NK-92 (cell line): ENCODE measurements around the gene VGLL4.

Experiments used
- DNase-seq: peaks from one replicate; lab custom pipeline; 2025; ENCODE audit not compliant: unreplicated experiment; lab: John Stamatoyannopoulos, UW

The VGLL4 gene

GRCh38 chr3:11566916-11567315, 76.8 kb downstream of the VGLL4 start:
- no peak for DNase-seq

- DNase-seq: no peak
Measured at GRCh38 chr3:11566478-11566877, 77.2 kb downstream of the VGLL4 start.

DNA sequence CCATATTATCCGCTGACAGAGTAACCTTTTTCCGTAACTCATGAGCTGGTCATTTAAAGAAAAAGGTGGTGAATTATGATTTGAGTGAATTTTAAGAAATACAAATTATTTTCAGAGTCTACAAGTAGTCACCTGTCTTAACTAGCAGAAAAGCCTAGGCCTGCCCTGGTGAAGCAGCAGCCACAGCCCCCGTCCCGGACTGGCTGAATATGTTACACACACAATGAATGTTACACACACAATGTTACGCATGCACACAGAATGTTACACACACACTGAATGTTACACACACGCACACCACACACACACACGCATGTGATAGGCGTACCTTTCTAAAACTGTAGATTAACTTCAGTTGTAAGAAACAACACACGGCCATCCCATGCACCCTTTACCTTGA, 77.8 kb downstream of the VGLL4 start:
- no peak for DNase-seq

DNA sequence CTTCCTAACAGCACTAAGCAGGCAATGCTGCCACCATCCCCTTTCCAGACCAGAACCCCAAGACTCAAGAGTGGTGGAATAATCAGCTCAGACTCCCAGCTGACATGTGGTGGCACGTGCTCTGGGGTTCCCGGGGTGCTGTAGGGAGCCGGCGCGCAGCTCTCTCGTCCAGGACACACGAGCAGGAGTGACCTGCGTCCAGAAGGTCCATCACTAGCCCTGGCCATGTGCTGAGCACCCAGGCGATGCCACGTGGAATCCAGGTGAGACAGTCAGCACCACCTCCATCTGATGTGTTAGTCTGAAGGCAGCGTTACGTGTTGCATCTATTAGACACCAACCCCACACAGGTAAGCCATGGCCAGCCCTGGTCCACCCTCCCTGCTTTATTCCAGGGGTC, 78.2 kb downstream of the VGLL4 start:
- DNase-seq: no peak

GRCh38 chr3:11565072-11565471, 78.6 kb downstream of the VGLL4 start:
- no peak for DNase-seq

GRCh38 chr3:11564577-11565001, 79.1 kb downstream of the VGLL4 start:
- no peak for DNase-seq

DNA sequence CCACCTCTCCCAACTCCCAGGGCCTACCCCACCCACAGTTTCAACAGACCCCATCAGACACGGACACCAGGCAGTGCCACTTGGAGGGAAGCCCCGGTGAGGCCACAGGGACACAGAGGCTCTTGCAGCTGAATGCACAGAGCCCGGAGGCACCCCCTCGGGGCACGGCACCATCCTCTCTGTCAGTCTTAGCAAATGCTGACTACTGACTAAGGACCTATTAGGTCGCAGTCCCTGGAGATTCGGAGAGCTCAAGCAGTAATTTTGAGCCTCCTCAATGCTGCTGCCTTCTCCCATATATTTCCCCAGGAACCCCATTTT, 79.9 kb downstream of the VGLL4 start:
- DNase-seq: no peak

GRCh38 chr3:11563159-11563864, 80.4 kb downstream of the VGLL4 start:
- DNase-seq: no peak

DNA sequence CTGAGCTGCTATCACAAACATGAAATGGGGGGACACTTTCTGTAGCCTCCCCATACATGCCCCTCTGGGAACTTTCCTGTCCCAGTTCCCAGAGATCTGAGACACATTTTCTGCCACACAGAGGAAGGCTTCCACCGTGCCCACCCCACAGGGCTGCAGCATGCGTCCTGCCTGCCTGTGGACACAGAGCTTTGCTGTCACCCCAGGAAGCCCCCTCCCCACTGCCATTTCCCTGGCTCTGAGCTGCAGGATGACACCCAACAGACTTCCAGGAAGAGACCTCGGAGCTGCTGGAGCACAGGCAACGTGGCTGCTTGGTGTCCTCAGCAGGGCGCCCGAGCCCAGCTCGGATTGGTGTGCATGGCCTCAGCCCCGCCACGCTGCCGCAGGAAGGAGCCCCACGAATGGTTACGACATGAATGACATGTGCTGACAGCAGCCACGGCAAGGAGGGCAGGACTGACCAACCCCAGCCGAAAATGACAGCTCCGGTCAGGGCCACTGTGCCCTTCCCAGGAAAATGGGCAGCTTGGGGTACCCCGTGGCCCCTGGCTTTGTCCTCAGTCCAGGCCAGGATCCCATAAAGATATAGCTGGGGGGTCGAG, 81.3 kb downstream of the VGLL4 start:
- no peak for DNase-seq

- no peak for DNase-seq
Measured at GRCh38 chr3:11560746-11561145, 83.0 kb downstream of the VGLL4 start.

DNA sequence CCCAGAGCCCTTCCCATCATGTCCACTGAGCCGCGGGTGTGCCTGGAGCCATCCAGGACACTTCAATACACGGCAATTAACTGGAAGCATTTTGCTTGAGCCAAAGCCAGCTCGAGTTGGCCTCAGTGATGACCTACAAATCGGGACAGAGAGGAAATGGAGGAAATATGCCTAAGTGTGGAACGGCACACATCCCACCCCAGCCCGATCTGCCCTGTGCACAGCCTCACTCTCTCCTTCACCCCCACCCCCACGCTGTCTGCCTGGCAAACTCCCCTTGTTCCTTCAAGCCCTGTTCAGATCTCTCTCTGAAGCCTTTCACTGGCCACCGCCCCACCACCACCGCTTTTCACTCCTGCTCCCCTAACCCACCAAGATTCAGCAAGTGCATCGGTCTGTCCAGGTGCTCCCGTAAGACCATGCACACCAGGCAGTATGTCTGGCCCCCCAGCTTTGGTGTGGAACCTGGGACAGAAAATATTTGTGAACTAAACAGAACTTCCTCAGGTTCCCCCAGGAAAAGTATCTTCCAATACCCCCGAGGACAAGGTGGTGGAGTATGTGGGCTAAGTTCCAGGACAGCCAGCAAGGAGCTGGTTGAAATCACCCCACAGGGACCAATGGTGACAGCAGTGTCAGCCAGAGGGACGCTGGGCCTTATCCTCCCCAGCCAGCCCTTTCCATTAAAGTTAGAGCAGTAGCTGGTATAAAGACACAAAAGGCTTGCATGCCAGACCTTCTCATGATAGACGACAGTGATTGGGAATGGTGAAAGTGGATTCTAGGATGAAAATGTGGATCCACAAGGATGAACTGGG, 83.7 kb downstream of the VGLL4 start:
- no peak for DNase-seq

DNA sequence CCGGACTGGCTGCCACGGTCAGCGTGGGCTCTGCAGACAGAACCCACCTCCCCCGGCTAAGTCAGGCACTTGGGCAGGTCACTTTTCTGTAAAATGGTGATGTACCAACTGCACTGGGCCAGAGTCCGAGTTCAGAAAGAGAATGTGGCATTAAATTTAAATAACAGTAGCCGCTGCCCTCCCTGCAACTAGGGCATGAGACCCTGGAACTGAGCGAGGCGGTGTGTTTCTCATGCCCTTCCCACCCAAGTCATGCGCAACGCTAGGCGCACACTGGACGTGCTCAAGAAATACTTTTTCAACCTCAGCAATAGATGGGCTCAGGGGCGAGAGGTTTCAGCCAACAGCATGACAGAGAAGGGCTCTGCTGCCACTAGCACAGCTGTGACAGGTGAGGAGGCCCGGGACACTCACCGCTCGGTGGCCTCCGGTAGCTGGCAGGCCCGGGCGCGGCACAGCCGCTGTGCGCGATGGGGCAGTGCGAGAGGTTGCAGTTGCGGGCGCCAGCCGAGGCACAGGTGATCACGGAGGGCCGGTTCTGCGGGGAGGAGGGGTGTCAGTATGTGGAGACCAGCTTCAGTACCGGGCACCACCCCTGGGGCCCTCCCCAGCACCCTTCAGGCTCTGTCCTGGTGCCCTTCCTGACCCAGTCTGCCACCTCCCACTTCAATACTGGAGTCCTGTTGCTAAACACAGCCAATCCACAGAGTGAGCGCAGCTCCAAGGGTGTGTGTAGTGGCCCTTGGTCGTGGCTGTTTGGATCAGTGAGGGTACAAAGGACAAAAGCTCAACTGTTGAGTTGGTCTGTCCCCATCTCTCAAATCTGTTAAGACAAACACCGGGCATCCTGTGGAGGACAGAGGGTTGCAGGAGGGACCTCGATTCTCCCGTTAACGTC, 84.5 kb downstream of the VGLL4 start:
- no peak for DNase-seq

GRCh38 chr3:11558411-11558903, 85.3 kb downstream of the VGLL4 start:
- DNase-seq: no peak

GRCh38 chr3:11558002-11558401, 85.7 kb downstream of the VGLL4 start:
- no peak for DNase-seq

DNA sequence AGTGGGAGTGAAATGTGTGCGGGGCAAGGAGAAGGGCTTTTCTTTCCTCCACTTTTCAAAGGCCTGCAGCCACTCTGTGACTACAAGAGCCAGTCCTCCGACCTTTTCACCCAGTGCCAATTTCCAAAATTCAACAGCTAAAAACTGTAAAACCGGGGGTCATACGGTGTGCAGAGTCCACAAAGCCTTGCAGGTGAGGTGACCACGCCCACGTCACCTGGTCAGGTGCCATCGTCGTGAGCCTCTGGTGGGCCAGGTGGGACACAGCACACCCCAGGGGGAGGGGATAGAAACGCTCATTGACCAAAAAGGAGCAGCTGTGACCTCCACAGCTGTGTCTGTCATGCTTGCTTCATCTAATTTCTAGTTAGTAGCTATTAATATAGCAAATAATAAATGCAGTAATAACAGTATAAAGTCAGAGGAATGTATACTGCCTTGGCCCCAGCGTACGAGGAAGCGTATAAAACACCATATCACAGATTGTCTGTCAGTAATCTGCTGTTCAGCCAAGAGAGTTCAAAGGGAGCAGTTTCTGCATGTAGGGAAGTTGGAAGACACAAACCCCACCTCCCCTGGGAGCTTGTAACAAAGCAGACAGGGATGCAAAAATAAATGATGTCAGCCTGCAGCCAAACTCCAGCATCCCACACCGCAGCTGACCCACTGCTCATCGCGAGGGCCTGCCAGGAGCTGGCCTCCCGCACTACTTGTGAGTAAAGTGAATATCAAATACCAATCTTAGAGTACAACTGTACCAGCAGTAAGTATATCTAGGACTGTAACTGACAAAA, 86.7 kb downstream of the VGLL4 start:
- no peak for DNase-seq

- no peak for DNase-seq
Measured at GRCh38 chr3:11555881-11556633, 87.7 kb downstream of the VGLL4 start.

- no peak for DNase-seq
Measured at GRCh38 chr3:11555211-11555782, 88.4 kb downstream of the VGLL4 start.

- DNase-seq: no peak
Measured at GRCh38 chr3:11554666-11555065, 89.0 kb downstream of the VGLL4 start.

DNA sequence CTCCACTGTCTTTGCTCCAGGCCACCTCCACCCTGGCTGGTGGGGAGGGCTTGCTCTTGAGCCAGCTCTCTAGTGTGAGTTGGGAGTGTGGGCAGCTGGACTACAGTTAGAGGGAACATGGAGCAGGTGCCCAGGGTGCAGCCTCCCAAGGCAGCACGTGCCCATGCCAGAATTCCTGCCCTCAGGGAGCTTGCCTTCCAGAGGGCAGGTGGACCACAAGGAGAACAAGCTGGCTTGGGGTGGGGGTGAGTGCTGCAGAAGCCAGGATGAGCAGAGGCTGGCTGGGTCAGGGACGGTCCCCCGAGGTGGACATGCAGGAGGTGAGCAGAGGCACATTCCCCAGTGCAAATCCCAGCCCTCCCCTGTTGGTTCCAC, 89.5 kb downstream of the VGLL4 start:
- DNase-seq: no peak
